Natural killer cell (primary cell): ENCODE measurements around the gene IRS1. TPM values are rescaled to one million over a fixed set of nuclear protein-coding genes. Genes with fewer than 3 reads are reported as not detected.

ENCODE experiments used
- ATAC-seq, 3 donors: fragments of 150-1000 bp in 2 of 3; fragments of 200-7000 bp in 1 of 3; cut with Tn5 transposase; 1 replicate in 1 of 3; 2 replicates in 2 of 3; pipeline ENCODE4 v1.10.0; 2021; ENCODE audit warnings: mild to moderate bottlenecking in 2 of 3, moderate library complexity in 2 of 3
- DNase-seq, 2 donors: peaks; one replicate each; pipeline versions ENCODE4 v3.0.0 to v3.0.0-alpha.2; 2013 to 2021; ENCODE audit warnings: mixed read lengths in 1 of 2
- H3K27ac ChIP-seq: one replicate; pipeline ENCODE4 v1.5.1; 2013; ENCODE audit warnings: mild to moderate bottlenecking, low read length
- H3K27me3 ChIP-seq: one replicate; pipeline ENCODE4 v1.6.1; 2013; ENCODE audit warnings: low read length; ENCODE audit not compliant: control insufficient read depth, insufficient read depth
- H3K36me3 ChIP-seq: one replicate; pipeline ENCODE4 v1.6.1; 2013; ENCODE audit warnings: low read length; ENCODE audit not compliant: control insufficient read depth, insufficient read depth
- H3K4me1 ChIP-seq: one replicate; pipeline ENCODE4 v1.6.1; 2013; ENCODE audit warnings: low read length; ENCODE audit not compliant: control insufficient read depth, insufficient read depth
- H3K4me3 ChIP-seq: one replicate; pipeline ENCODE4 v1.5.1; 2013; ENCODE audit warnings: low read length
- H3K9me3 ChIP-seq: one replicate; pipeline ENCODE4 v1.6.1; 2013; ENCODE audit warnings: low read length; ENCODE audit not compliant: control insufficient read depth, insufficient read depth
- H3K27ac Mint-ChIP-seq, 2 donors: one replicate each; pipeline ENCODE4 v1.8.0; 2022; ENCODE audit warnings: mild to moderate bottlenecking in 2 of 2, mixed read lengths in 2 of 2, moderate library complexity in 1 of 2
- H3K27me3 Mint-ChIP-seq, 2 donors: one replicate each; pipeline ENCODE4 v1.8.0; 2022; ENCODE audit warnings: low read depth in 2 of 2, mixed read lengths in 2 of 2
- H3K36me3 Mint-ChIP-seq: one replicate; pipeline ENCODE4 v1.8.0; 2022; ENCODE audit warnings: mixed read lengths
- H3K4me1 Mint-ChIP-seq, 2 donors: one replicate each; pipeline ENCODE4 v1.8.0; 2022; ENCODE audit warnings: mixed read lengths in 2 of 2
- H3K4me3 Mint-ChIP-seq: one replicate; pipeline ENCODE4 v1.8.0; 2022; ENCODE audit warnings: mild to moderate bottlenecking, moderate library complexity, mixed read lengths
- H3K9me3 Mint-ChIP-seq, 2 donors: one replicate each; pipeline ENCODE4 v1.8.0; 2022; ENCODE audit warnings: mixed read lengths in 2 of 2
- CTCF ChIP-seq: fragments of 200-600 bp; IDR thresholded peaks from one replicate; pipeline ENCODE4 v1.8.0; 2022; ENCODE audit warnings: antibody characterized with exemption
- WGBS: methylation state at CpG from one replicate; pipeline ENCODE4 v1.1.7; 2013; ENCODE audit warnings: missing lambda C conversion rate; ENCODE audit not compliant: insufficient coverage; 5-methylcytosine and 5-hydroxymethylcytosine counted together
- intact Hi-C: fragments of 100-400 bp; cut with micrococcal nuclease; formaldehyde crosslinking; loops from one replicate; pipeline ENCODE4 v1.14.2; 2022
- total RNA-seq, 4 donors: library from RNA; stranded (reverse); fragments of 120-200 nt in 1 of 4; gene quantifications; one replicate each; pipeline versions ENCODE4 v1.2.3 to v1.2.4, GENCODE V29; 2013 to 2022

The IRS1 gene
- total RNA-seq, 3 donors from 2014 or later (not counting 1 experiment from before 2014, with no cell fraction given) = 0.09 to 0.55 (median 0.36) TPM

GRCh38 chr2:226732478-226733188 lies 67.0 kb downstream of the IRS1 start:
- no peak for ATAC-seq
- peaks cover 4 to 10% of the 10 kb centered on the region in 2 donors for H3K27me3 Mint-ChIP-seq
- Histone ChIP-seq H3K4me3 (no peak overlapping the region), H3K9me3 (no peaks in the 10 kb centered on the region), H3K27me3 (no peaks in the 10 kb centered on the region), H3K27ac (no peak overlapping the region), H3K36me3 (no peaks in the 10 kb centered on the region), H3K4me1 (no peaks in the 10 kb centered on the region)
- no peaks in the 10 kb centered on the region for H3K36me3 Mint-ChIP-seq
- intact Hi-C loops = no loop called here
- H3K9me3 Mint-ChIP-seq = no peaks in the 10 kb centered on the region
- H3K4me1 Mint-ChIP-seq = no peaks in the 10 kb centered on the region
- TF ChIP-seq CTCF = no peak
- DNase-seq = no peak
- WGBS = 76% methylated on average over 2 of the region's 4 CpGs
- no peak overlapping the region for H3K27ac Mint-ChIP-seq
- no peak overlapping the region for H3K4me3 Mint-ChIP-seq

GRCh38 chr2:226730481-226730880 lies 69.1 kb downstream of the IRS1 start:
- no peaks in the 10 kb centered on the region for H3K4me1 ChIP-seq
- Mint-ChIP-seq H3K4me1 (no peaks in the 10 kb centered on the region), H3K9me3 (no peaks in the 10 kb centered on the region), H3K36me3 (no peaks in the 10 kb centered on the region), H3K27ac (no peak overlapping the region), H3K4me3 (no peak overlapping the region), H3K27me3 (peaks cover 8 to 15% of the 10 kb centered on the region in 2 donors)
- H3K27ac ChIP-seq = no peak overlapping the region
- H3K27me3 ChIP-seq = no peaks in the 10 kb centered on the region
- TF ChIP-seq CTCF = no peak
- ATAC-seq = no peak
- intact Hi-C loops = no loop called here
- 86% methylated on average over 4 of the region's 4 CpGs for WGBS
- H3K4me3 ChIP-seq = no peak overlapping the region
- no peak for DNase-seq
- no peaks in the 10 kb centered on the region for H3K36me3 ChIP-seq
- H3K9me3 ChIP-seq = no peaks in the 10 kb centered on the region

GRCh38 chr2:226728996-226729395 lies 70.6 kb downstream of the IRS1 start:
- Histone ChIP-seq H3K27ac (no peak overlapping the region), H3K4me1 (no peaks in the 10 kb centered on the region), H3K36me3 (no peaks in the 10 kb centered on the region), H3K27me3 (peaks cover 2% of the 10 kb centered on the region), H3K4me3 (no peak overlapping the region), H3K9me3 (no peaks in the 10 kb centered on the region)
- ATAC-seq (no peak), DNase-seq (no peak)
- intact Hi-C loops = no loop called here
- WGBS = 78% methylated on average over 1 of the region's 1 CpG
- TF ChIP-seq CTCF = no peak
- Mint-ChIP-seq H3K36me3 (no peaks in the 10 kb centered on the region), H3K27ac (no peak overlapping the region), H3K27me3 (peaks cover 16 to 20% of the 10 kb centered on the region in 2 donors), H3K9me3 (no peaks in the 10 kb centered on the region), H3K4me3 (no peak overlapping the region), H3K4me1 (no peaks in the 10 kb centered on the region)

GRCh38 chr2:226727251-226727650 lies 72.4 kb downstream of the IRS1 start:
- ATAC-seq = no peak
- 56% methylated on average over 1 of the region's 1 CpG for WGBS
- no peaks in the 10 kb centered on the region for H3K36me3 ChIP-seq
- Mint-ChIP-seq H3K36me3 (no peaks in the 10 kb centered on the region), H3K4me3 (no peak overlapping the region), H3K9me3 (no peaks in the 10 kb centered on the region), H3K4me1 (no peaks in the 10 kb centered on the region), H3K27ac (no peak overlapping the region), H3K27me3 (peaks cover 16 to 20% of the 10 kb centered on the region in 2 donors)
- no peaks in the 10 kb centered on the region for H3K9me3 ChIP-seq
- peaks cover 2% of the 10 kb centered on the region for H3K27me3 ChIP-seq
- H3K4me3 ChIP-seq = no peak overlapping the region
- TF ChIP-seq CTCF = no peak
- no peak for DNase-seq
- intact Hi-C loops = no loop called here
- H3K27ac ChIP-seq = no peak overlapping the region
- no peaks in the 10 kb centered on the region for H3K4me1 ChIP-seq
